K562 (cell line): Measurements from ENCODE around the gene CALCA. TPM values are rescaled to one million over a fixed set of nuclear protein-coding genes. Genes with fewer than 3 reads are reported as not detected.
A peak's percentile ranks its signal among the peaks of the same experiment; 100 is the strongest.

Experiments used
- ATAC-seq: fragments of 200-7000 bp; cut with Tn5 transposase; 3 replicates; pipeline ENCODE4 v1.9.1; 2020; ENCODE audit warnings: moderate library complexity
- Bru-seq: library from RNA; stranded (reverse); fragments of 400-500 nt; gene quantifications from one replicate; lab custom pipeline; 2021; lab: Mats Ljungman, UMichigan
- BruChase-seq, 2 experiments: library from RNA; stranded (reverse); fragments of 400-500 nt; gene quantifications; one replicate each; lab custom pipeline; 2021; lab: Mats Ljungman, UMichigan
- BruUV-seq: library from RNA; stranded (reverse); fragments of 400-500 nt; replicated peaks from 2 replicates; lab custom pipeline; 2021; lab: Mats Ljungman, UMichigan
- CTCF ChIA-PET: fragments of 300-600 bp; formaldehyde crosslinking; extraction: SDS; loops from one replicate; lab custom pipeline; 2021; ENCODE audit warnings: low intra/inter-chr PET ratio; lab: Yijun Ruan, JAX
- POLR2A ChIA-PET: fragments of 300-600, 350-650 bp; sonication (Branson Sonifier 250); formaldehyde crosslinking; extraction: SDS; loops from one replicate; lab custom pipeline; 2021; ENCODE audit warnings: antibody characterized with exemption, inconsistent platforms; lab: Yijun Ruan, JAX
- DNase-seq, 4 experiments: peaks; one replicate each; pipeline versions ENCODE4 v3.0.0 to v3.0.0-alpha.2; 2011 to 2018; ENCODE audit warnings: low spot score in 3 of 4, mixed read lengths in 3 of 4; ENCODE audit errors: extremely low read depth in 1 of 4
- FAIRE-seq: peaks from 2 replicates; lab custom pipeline; 2011; peaks lifted over from hg19 to GRCh38; lab: Jason Lieb, UNC
- H2AFZ ChIP-seq: 2 replicates; pipeline ENCODE4 v1.6.0; 2011; ENCODE audit warnings: low read depth, low read length, control low read depth, inconsistent platforms
- H3K27ac ChIP-seq: fragments of 200-600 bp; 3 replicates; pipeline ENCODE4 v1.8.0; 2011; ENCODE audit warnings: low read depth, mild to moderate bottlenecking, control low read depth, inconsistent platforms, low read length, moderate library complexity, mixed read lengths; ENCODE audit errors: extremely low read depth
- H3K27me3 ChIP-seq, 2 experiments: fragments of 300-600 bp in 1 of 2; 2 replicates in 1 of 2; 3 replicates in 1 of 2; pipeline versions ENCODE4 v1.6.0 to v1.8.0; 2011; ENCODE audit warnings: inconsistent platforms in 2 of 2, low read length in 2 of 2, mild to moderate bottlenecking in 1 of 2, mixed read lengths in 1 of 2, moderate library complexity in 1 of 2; ENCODE audit not compliant: control insufficient read depth in 2 of 2, insufficient read depth in 2 of 2
- H3K36me3 ChIP-seq: fragments of 300-600 bp; 3 replicates; pipeline ENCODE4 v1.8.0; 2011; ENCODE audit warnings: mild to moderate bottlenecking, low read length, inconsistent platforms; ENCODE audit not compliant: control insufficient read depth, insufficient read depth
- H3K4me1 ChIP-seq, 2 experiments: fragments of 200-600 bp in 1 of 2; replicated peaks in 1 of 2; 2 replicates in 1 of 2; 3 replicates in 1 of 2; pipeline versions ENCODE4 v1.5.1 to v1.8.0; 2011; ENCODE audit warnings: inconsistent platforms in 2 of 2, low read length in 2 of 2, mild to moderate bottlenecking in 1 of 2, mixed read lengths in 1 of 2, moderate library complexity in 1 of 2; ENCODE audit not compliant: control insufficient read depth in 2 of 2, insufficient read depth in 2 of 2
- H3K4me2 ChIP-seq: 2 replicates; pipeline ENCODE4 v1.6.1; 2011; ENCODE audit warnings: low read length, control low read depth, inconsistent platforms, mixed read lengths; ENCODE audit not compliant: insufficient read depth
- H3K4me3 ChIP-seq: fragments of 200-600 bp; sonication (generic), shearing (Covaris generic); 2 replicates; pipeline ENCODE4 v1.5.1; 2016; ENCODE audit warnings: control low read depth, inconsistent platforms
- H3K79me2 ChIP-seq: fragments of 200-600 bp; 3 replicates; pipeline ENCODE4 v1.8.0; 2011; ENCODE audit warnings: low read length, inconsistent platforms; ENCODE audit not compliant: control insufficient read depth, insufficient read depth
- H3K9ac ChIP-seq, 2 experiments: 2 replicates each; pipeline versions ENCODE4 v1.6.0 to v1.6.1; 2011; ENCODE audit warnings: low read depth in 2 of 2, low read length in 2 of 2, control low read depth in 1 of 2, inconsistent platforms in 1 of 2, mild to moderate bottlenecking in 1 of 2, mixed read lengths in 1 of 2; ENCODE audit not compliant: insufficient read depth in 1 of 2
- H3K9me1 ChIP-seq: one replicate; pipeline ENCODE4 v1.6.0; 2011; ENCODE audit warnings: inconsistent platforms, mild to moderate bottlenecking, low read length, moderate library complexity; ENCODE audit not compliant: control insufficient read depth, insufficient read depth
- H3K9me3 ChIP-seq: replicated peaks from 2 replicates; pipeline ENCODE4 v1.5.1; 2011; ENCODE audit warnings: low read depth, low read length, inconsistent platforms; ENCODE audit not compliant: control insufficient read depth, insufficient read depth
- H4K20me1 ChIP-seq: replicated peaks from 2 replicates; pipeline ENCODE4 v1.6.1; 2011; ENCODE audit warnings: low read length, inconsistent platforms, mixed read lengths; ENCODE audit not compliant: control insufficient read depth, insufficient read depth
- CEBPG ChIP-seq, 3 experiments: fragments of 200-800 bp in 1 of 3; sonication (Bioruptor generic) in 1 of 3; sonication (generic) in 1 of 3; formaldehyde crosslinking in 1 of 3; IDR thresholded peaks in 2 of 3; conservative IDR thresholded peaks in 1 of 3; 2 replicates each; pipeline versions ENCODE4 v1.6.1 to v1.8.0; 2016 to 2022; ENCODE audit warnings: missing compliant biosample characterization in 2 of 3, missing genetic modification characterization in 2 of 3, mild to moderate bottlenecking in 1 of 3, missing genetic modification reagents in 1 of 3
- WGBS: fragments of 100-300 bp; shearing (Covaris generic); methylation state at CpG from one replicate; pipeline ENCODE4 v1.1.6; 2016; ENCODE audit warnings: low coverage, mixed read lengths; ENCODE audit not compliant: insufficient coverage; ENCODE audit errors: missing lambda C conversion rate; 5-methylcytosine and 5-hydroxymethylcytosine counted together
- in situ Hi-C: fragments of 300-500 bp; cut with MboI; formaldehyde crosslinking; loops from 4 replicates; pipeline ENCODE4 v1.15.0; 2018; ENCODE audit warnings: inconsistent platforms, mixed read lengths
- intact Hi-C: fragments of 100-400 bp; cut with micrococcal nuclease; formaldehyde crosslinking; loops from 2 replicates; pipeline ENCODE4 v1.14.2; 2022
- long read RNA-seq, 3 experiments: library from polyadenylated mRNA in 2 of 3; library from RNA in 1 of 3; unstranded in 2 of 3; stranded (forward) in 1 of 3; transcript quantifications; one replicate each; pipeline ENCODE4 v2.0.0, GENCODE V29; 2019 to 2022
- polyA minus RNA-seq, 3 experiments: library from RNA; depleted of rRNA, polyadenylated mRNA; stranded (reverse); fragments of >200 nt; gene quantifications; 2 replicates each; pipeline ENCODE4 v1.2.3, GENCODE V29; 2011
- polyA plus RNA-seq, 8 experiments: library from polyadenylated mRNA; depleted of rRNA in 4 of 8; stranded (reverse) in 5 of 8; unstranded in 3 of 8; fragments of >200 nt; fragmentation: Nextera tagmentation in 2 of 8; fragmentation: Illumina TruSeq in 1 of 8; extraction: Ambion mirVana in 2 of 8; extraction: Trizol in 1 of 8; gene quantifications; 2 replicates each; pipeline versions ENCODE4 v1.2.1 to v1.2.3, GENCODE V29; 2011 to 2014; ENCODE audit warnings: inconsistent platforms in 1 of 8, missing spikeins in 1 of 8
- total RNA-seq, 7 experiments: library from RNA; depleted of rRNA in 6 of 7; stranded (reverse); fragments of >200 nt in 6 of 7; fragmentation: Illumina TruSeq in 2 of 7; extraction: Trizol in 2 of 7; gene quantifications; 2 replicates each; pipeline versions ENCODE4 v1.2.1 to v1.2.3, GENCODE V29; 2011 to 2021; ENCODE audit warnings: low replicate concordance in 1 of 7
- TF ChIP-seq, protein P1 (sequence below), 2 experiments: fragments of 450-650 bp in 1 of 2; sonication (generic) in 1 of 2; formaldehyde crosslinking in 1 of 2; IDR thresholded peaks in 1 of 2; conservative IDR thresholded peaks in 1 of 2; 2 replicates each; pipeline versions ENCODE4 v1.6.1 to v1.8.1; 2016 to 2023; ENCODE audit warnings: mild to moderate bottlenecking in 2 of 2, moderate library complexity in 2 of 2, inconsistent platforms in 1 of 2, missing genetic modification reagents in 1 of 2
- TF ChIP-seq, protein P2 (sequence below), 2 experiments: fragments of 450-650 bp; IDR thresholded peaks; 2 replicates each; pipeline ENCODE4 v1.6.1; 2016

Gene CALCA, protein sequence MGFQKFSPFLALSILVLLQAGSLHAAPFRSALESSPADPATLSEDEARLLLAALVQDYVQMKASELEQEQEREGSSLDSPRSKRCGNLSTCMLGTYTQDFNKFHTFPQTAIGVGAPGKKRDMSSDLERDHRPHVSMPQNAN
- total RNA-seq (2011; cell fraction: chromatin; rRNA removed; ENCODE audit: low replicate concordance): not detected in 2 replicates
- total RNA-seq (2011; cell fraction: nucleolus; rRNA removed): not detected in 2 replicates
- total RNA-seq (2011; cell fraction: nucleoplasm; rRNA removed): not detected in 2 replicates
- total RNA-seq (2014; rRNA removed): not detected in 2 replicates
- total RNA-seq (2014; rRNA removed; fragmentation: Illumina TruSeq; extraction: Trizol): not detected in 2 replicates
- total RNA-seq (2015; rRNA removed; fragmentation: Illumina TruSeq; extraction: Trizol): not detected in 2 replicates
- total RNA-seq (2021): not detected in 2 replicates
- polyA plus RNA-seq (2011; rRNA removed): not detected in 2 replicates
- polyA plus RNA-seq (2011; cell fraction: cytosol; rRNA removed): not detected in 2 replicates
- not detected in 2 replicates for polyA plus RNA-seq (2011; cell fraction: nucleus; rRNA removed)
- 3.4 TPM in 1 of 2 replicates, not detected in the other for polyA plus RNA-seq (2012)
- polyA plus RNA-seq (2014; fragmentation: Illumina TruSeq; extraction: Trizol): not detected in 2 replicates
- under 1 TPM in 1 of 2 experiments, not detected in 1; 0.07 TPM for polyA plus RNA-seq (2014; fragmentation: Nextera tagmentation; extraction: Ambion mirVana)
- polyA plus RNA-seq (2014; rRNA removed): 0.51 TPM in 1 of 2 replicates, not detected in the other
- not detected in 2 replicates for polyA minus RNA-seq (2011; rRNA and poly(A)+ RNA removed)
- polyA minus RNA-seq (2011; cell fraction: cytosol; rRNA and poly(A)+ RNA removed): not detected in 2 replicates
- not detected in 2 replicates for polyA minus RNA-seq (2011; cell fraction: nucleus; rRNA and poly(A)+ RNA removed)
- Bru-seq, nascent RNA: not detected
- not detected for BruChase-seq, experiment 1, labeled RNA remaining after a 2-hour chase
- percentile 21 among the genes with signal in this experiment for BruChase-seq, experiment 2, labeled RNA remaining after a 6-hour chase
- long read RNA-seq, experiment 1: 0 reads
- long read RNA-seq, experiment 2: 0 reads
- long read RNA-seq, experiment 3: 0 reads

DNA sequence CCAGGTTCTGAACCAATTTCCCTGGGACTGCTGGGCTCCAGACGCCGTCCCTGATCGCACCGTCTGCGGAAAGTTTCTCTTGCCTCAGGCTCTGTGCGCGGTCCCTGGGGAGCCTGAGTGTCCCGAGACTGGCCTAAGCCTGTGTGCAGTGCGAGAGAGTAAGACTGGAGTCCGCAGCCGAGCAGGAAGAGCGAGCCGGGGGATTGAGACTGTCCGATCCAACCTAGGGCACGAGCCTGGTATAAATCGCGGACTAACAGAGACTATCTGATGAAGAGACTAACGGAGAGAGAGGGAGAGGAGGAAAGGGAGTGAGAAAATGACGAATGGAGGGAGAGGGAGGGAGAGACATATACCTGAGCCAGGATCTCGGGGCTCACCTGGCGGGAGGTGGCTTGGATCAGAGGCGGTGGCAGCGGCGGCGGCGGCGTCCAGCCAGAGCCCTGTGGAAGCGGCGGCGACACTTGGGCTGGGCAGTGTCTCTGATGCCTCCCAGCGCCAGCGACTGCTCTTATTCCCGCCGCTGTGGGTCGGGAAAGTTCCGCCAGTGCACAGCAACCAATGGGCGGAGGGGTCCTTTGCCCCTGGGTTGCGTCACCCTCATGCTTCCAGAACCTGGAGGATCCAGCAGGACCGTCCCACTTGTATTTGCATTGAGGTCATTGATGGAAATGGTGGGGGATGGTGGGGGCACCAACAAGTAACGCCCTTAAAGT lies at the start of gene CALCA:
Gene CALCA (minus strand): TSS at position 487 of the 716 bp plus-strand sequence. CDS start 1,159 bp downstream, outside the sequence.
- DNase-seq (no peak), ATAC-seq (no peak), FAIRE-seq (no peak)
- in situ Hi-C loops (no loop called here), intact Hi-C loops (loop anchor here (2.0 kb wide), 1 partner anchor 35 kb away; no protein-coding TSS in a partner anchor)
- TF ChIP-seq, protein P1, sequence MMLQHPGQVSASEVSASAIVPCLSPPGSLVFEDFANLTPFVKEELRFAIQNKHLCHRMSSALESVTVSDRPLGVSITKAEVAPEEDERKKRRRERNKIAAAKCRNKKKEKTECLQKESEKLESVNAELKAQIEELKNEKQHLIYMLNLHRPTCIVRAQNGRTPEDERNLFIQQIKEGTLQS (IDR thresholded peaks at IDR 0.05): peak; percentile 20; the same call in 1 of the 2 replicates
- TF ChIP-seq, protein P1 (CRISPR knock-in tag; conservative IDR thresholded peaks at IDR 0.05): no peak
- no peak; the same call in 1 of the 2 replicates for TF ChIP-seq CEBPG (CRISPR knock-in tag; IDR thresholded peaks at IDR 0.05)
- TF ChIP-seq CEBPG (tag; conservative IDR thresholded peaks at IDR 0.05 in 1 of 2, IDR thresholded peaks at IDR 0.05 in 1 of 2): peak in 1 of 2 experiments; percentile 44; a peak in 1 of 4 replicates
- TF ChIP-seq, protein P2, sequence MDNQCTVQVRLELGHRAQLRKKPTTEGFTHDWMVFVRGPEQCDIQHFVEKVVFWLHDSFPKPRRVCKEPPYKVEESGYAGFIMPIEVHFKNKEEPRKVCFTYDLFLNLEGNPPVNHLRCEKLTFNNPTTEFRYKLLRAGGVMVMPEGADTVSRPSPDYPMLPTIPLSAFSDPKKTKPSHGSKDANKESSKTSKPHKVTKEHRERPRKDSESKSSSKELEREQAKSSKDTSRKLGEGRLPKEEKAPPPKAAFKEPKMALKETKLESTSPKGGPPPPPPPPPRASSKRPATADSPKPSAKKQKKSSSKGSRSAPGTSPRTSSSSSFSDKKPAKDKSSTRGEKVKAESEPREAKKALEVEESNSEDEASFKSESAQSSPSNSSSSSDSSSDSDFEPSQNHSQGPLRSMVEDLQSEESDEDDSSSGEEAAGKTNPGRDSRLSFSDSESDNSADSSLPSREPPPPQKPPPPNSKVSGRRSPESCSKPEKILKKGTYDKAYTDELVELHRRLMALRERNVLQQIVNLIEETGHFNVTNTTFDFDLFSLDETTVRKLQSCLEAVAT (IDR thresholded peaks at IDR 0.05): no peak
- Histone ChIP-seq H3K9ac (no peak within 1 kb of the TSS; a peak in 1 of 4 replicates), H3K79me2 (no peaks in the 10 kb centered on the region), H4K20me1 (no peaks in the 10 kb centered on the region), H3K27me3 (peaks cover 25 to 45% of the 10 kb centered on the region in 2 experiments; a peak in 4 of 5 replicates), H2AFZ (no peak within 1 kb of the TSS), H3K27ac (no peak within 1 kb of the TSS), H3K36me3 (no peaks in the 10 kb centered on the region), H3K4me2 (no peak within 1 kb of the TSS), H3K9me1 (no peaks in the 10 kb centered on the region), H3K4me3 (no peak within 1 kb of the TSS), H3K4me1 (peaks cover 3 to 18% of the 10 kb centered on the region in 2 experiments; a peak in 3 of 5 replicates), H3K9me3 (no peaks in the 10 kb centered on the region)
- BruUV-seq: no TSS peak
- WGBS: 14% methylated on average over 39 of the region's 40 CpGs
- ChIA-PET POLR2A (interaction anchor here (0.8 kb wide), 1 partner anchor 80 kb away, joined by 4 read pairs; no protein-coding TSS in a partner anchor), CTCF (no interaction called here)
